ENCODE results near the gene SLC6A13. TPM values are rescaled to one million over a fixed set of nuclear protein-coding genes. Genes with fewer than 3 reads are reported as not detected.
A peak's percentile ranks its signal among the peaks of the same experiment; 100 is the strongest.

The SLC6A13 gene
- total and polyA plus RNA-seq, 2 of the 13 experiments (the other 11 are each of a cell fraction or from before 2014, with no cell fraction given), result 0.05 to 0.15 TPM

GRCh38 chr12:210277-211141 lies 52.1 kb downstream of the SLC6A13 start (continued):
- TF ChIP-seq ZNF629 (CRISPR knock-in tag; conservative IDR thresholded peaks at IDR 0.05) (peak; percentile 74), NFIC (IDR thresholded peaks at IDR 0.05; ENCODE audit: low read length) (peak; percentile 95), ARID4A (CRISPR knock-in tag; IDR thresholded peaks at IDR 0.05; ENCODE audit: borderline replicate concordance) (peak; percentile 92), AGO2 (optimal IDR thresholded peaks at IDR 0.05; ENCODE audit: low read depth, low read length) (no peak), NR2F1 (CRISPR knock-in tag; IDR thresholded peaks at IDR 0.05) (peak; percentile 100), ZNF614 (CRISPR knock-in tag; IDR thresholded peaks at IDR 0.05; ENCODE audit: borderline replicate concordance) (peak; percentile 95), GPBP1L1 (CRISPR knock-in tag; IDR thresholded peaks at IDR 0.05) (no peak), HMGA1 (CRISPR knock-in tag; conservative IDR thresholded peaks at IDR 0.05) (no peak), ZMYM3 (CRISPR knock-in tag; IDR thresholded peaks at IDR 0.05) (peak; percentile 93), MTF1 (CRISPR knock-in tag; IDR thresholded peaks at IDR 0.05) (no peak), ZBTB37 (CRISPR knock-in tag; IDR thresholded peaks at IDR 0.05) (0 out of 2 replicates have a peak, but pooled peaks have one; percentile 68), CEBPZ (IDR thresholded peaks at IDR 0.05; ENCODE audit: low read length) (no peak), TCF7L2 (IDR thresholded peaks at IDR 0.05; ENCODE audit: low read depth, low read length) (peak; percentile 98), ASH2L (IDR thresholded peaks at IDR 0.05; ENCODE audit: insufficient read length, low read depth, low read length) (peak; percentile 88), ZFAT (CRISPR knock-in tag; conservative IDR thresholded peaks at IDR 0.05) (no peak), ATF3 (CRISPR knock-in tag; IDR thresholded peaks at IDR 0.05) (peak; percentile 81), NCOA2 (CRISPR knock-in tag; IDR thresholded peaks at IDR 0.05) (peak; percentile 96)
